ENCODE data around the gene PTPRJ. TPM values are rescaled to one million over a fixed set of nuclear protein-coding genes. Genes with fewer than 3 reads are reported as not detected.

Gene PTPRJ
- total and polyA plus RNA-seq, 2 donors (not counting 1 experiment from before 2014, with no cell fraction given) = 11.2 to 20.0 TPM

DNA sequence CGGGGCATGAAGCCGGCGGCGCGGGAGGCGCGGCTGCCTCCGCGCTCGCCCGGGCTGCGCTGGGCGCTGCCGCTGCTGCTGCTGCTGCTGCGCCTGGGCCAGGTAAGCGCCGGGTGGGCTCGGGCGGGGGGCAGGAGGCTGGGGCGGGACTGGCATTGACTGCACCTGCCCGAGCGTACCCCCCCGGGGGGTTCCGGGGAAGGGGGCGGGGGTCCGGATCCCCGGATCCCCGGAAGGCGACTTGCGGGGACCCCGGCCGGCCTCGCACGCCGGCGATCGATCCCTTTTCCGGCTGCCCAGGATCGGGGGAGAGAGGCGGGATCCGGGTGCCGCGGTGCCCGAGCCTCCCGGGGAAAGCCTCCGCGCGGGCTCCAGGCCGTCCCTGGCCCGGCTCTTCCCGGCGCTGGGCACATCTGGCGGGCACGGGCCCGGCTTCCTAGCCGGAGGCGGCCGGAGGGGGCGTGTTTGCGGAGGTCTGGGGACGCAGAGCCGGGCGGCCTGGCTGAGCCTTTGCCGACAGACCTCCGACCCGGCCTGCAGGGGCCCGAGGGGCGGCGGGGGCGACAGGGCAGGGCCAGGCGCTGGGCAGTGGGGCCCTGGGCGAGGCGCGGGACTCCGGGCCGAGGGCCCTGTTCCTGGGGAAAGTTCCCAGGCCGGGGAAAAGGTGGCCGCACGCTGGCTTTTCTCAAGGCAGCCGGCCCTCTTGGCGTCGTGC lies 705 bp downstream of the PTPRJ start:
- intact Hi-C loops (cut with micrococcal nuclease) = loop anchor here (1.0 kb wide), 1 partner anchor 129 kb away; no protein-coding TSS in a partner anchor
- Histone ChIP-seq H4K20me1 (ENCODE audit: control insufficient read depth, insufficient read depth, low read length, poor library complexity, severe bottlenecking) (no peaks in the 10 kb centered on the region), H2AFZ (ENCODE audit: insufficient read depth, low read depth, low read length, poor library complexity, severe bottlenecking) (peak overlapping the region; percentile 78), H3K4me3 (ENCODE audit: control extremely low read depth in 1 of 5, extremely low read depth in 1 of 5, insufficient read depth in 1 of 5, low read depth in 2 of 5, low read length in 4 of 5) (peak overlapping the region; percentile 56 to 82 (median 78)), H3K36me3 (replicated peaks in 1 of 2; ENCODE audit: control extremely low read depth in 1 of 2, control insufficient read depth in 1 of 2, extremely low read depth in 1 of 2, insufficient read depth in 2 of 2, low read length in 1 of 2) (peaks cover 1 to 2% of the 10 kb centered on the region in 2 experiments), H3K4me1 (ENCODE audit: control insufficient read depth in 2 of 2, insufficient read depth in 2 of 2, low read length in 2 of 2) (peaks cover 27 to 37% of the 10 kb centered on the region in 2 donors), H3K27ac (ENCODE audit: low read length in 2 of 2) (peak overlapping the region in 1 of 2 donors; percentile 64), H3K4me2 (replicated peaks; ENCODE audit: low read depth, low read length, poor library complexity, severe bottlenecking) (peak overlapping the region; percentile 91), H3K9me3 (ENCODE audit: control extremely low read depth in 1 of 3, control insufficient read depth in 2 of 3, insufficient read depth in 1 of 3, low read length in 2 of 3) (no peaks in the 10 kb centered on the region), H3K9ac (ENCODE audit: low read length) (peak overlapping the region; percentile 75), H3K27me3 (replicated peaks in 1 of 4; ENCODE audit: control extremely low read depth in 1 of 4, control insufficient read depth in 3 of 4, insufficient read depth in 4 of 4, low read length in 3 of 4) (no peaks in the 10 kb centered on the region), H3K79me2 (ENCODE audit: control insufficient read depth, insufficient read depth, low read length) (peaks cover 43% of the 10 kb centered on the region)
- no peaks in the 10 kb centered on the region for H3K27me3 Mint-ChIP-seq
- peaks cover 35% of the 10 kb centered on the region for H3K4me1 Mint-ChIP-seq
- TF ChIP-seq CTCF (IDR thresholded peaks at IDR 0.05) (peak; percentile 16), EZH2 (IDR thresholded peaks at IDR 0.05; ENCODE audit: borderline replicate concordance, insufficient read depth, low read depth, low read length, poor library complexity, severe bottlenecking) (no peak)
- peak; percentile 53 for DNase-seq
- peak; percentile 51 for ATAC-seq (ENCODE audit: low read depth)
- peak overlapping the region; percentile 94 for H3K4me3 Mint-ChIP-seq
- H3K27ac Mint-ChIP-seq = no peak overlapping the region
- under 1% methylated on average over 78 of the region's 82 CpGs for WGBS (ENCODE audit: insufficient coverage)
- CTCF ChIA-PET = no interaction called here
- POLR2A ChIA-PET = interaction anchor here (0.6 kb wide), 1 partner anchor 20 kb away, joined by 5 read pairs; no protein-coding TSS in a partner anchor
- no peaks in the 10 kb centered on the region for H3K9me3 Mint-ChIP-seq (ENCODE audit: insufficient read depth)
